SK-N-SH treated with all-trans-retinoic acid at 6 μM for 48 hours (cell line): ENCODE data around the gene PLD1.

Experiments used
- ATAC-seq: fragments of 200-7000 bp; cut with Tn5 transposase; 3 replicates; pipeline ENCODE4 v1.9.1; 2020; ENCODE audit warnings: mild to moderate bottlenecking, moderate library complexity
- ARNTL ChIP-seq: fragments of 450-650 bp; formaldehyde crosslinking; IDR thresholded peaks from 2 replicates; pipeline ENCODE4 v1.5.0; 2020; ENCODE audit warnings: low read depth, mild to moderate bottlenecking, moderate library complexity, borderline replicate concordance
- BACH2 ChIP-seq: fragments of 250-450 bp; sonication (Bioruptor Pico); IDR thresholded peaks from 2 replicates; pipeline ENCODE4 v1.9.0; 2021; ENCODE audit warnings: mild to moderate bottlenecking, borderline replicate concordance
- CREB5 ChIP-seq: fragments of 250-450 bp; sonication (Bioruptor Pico); IDR thresholded peaks from 2 replicates; pipeline ENCODE4 v1.5.1; 2020; ENCODE audit warnings: low read depth, mild to moderate bottlenecking, moderate library complexity
- CSDC2 ChIP-seq: fragments of 250-450 bp; sonication (Bioruptor Pico); IDR thresholded peaks from 2 replicates; pipeline ENCODE4 v1.5.0; 2020; ENCODE audit warnings: mild to moderate bottlenecking, moderate library complexity
- CSRNP3 ChIP-seq: fragments of 250-450 bp; sonication (Bioruptor Pico); IDR thresholded peaks from 2 replicates; pipeline ENCODE4 v1.5.1; 2021; ENCODE audit warnings: mild to moderate bottlenecking, moderate library complexity
- ESRRG ChIP-seq: fragments of 250-450 bp; sonication (Bioruptor Pico); IDR thresholded peaks from 2 replicates; pipeline ENCODE4 v1.6.1; 2021; ENCODE audit warnings: mild to moderate bottlenecking
- ISL1 ChIP-seq: fragments of 250-450 bp; sonication (Bioruptor Pico); IDR thresholded peaks from 2 replicates; pipeline ENCODE4 v2.1.2; 2022; ENCODE audit warnings: mild to moderate bottlenecking, moderate library complexity
- OSR1 ChIP-seq: fragments of 250-450 bp; sonication (Bioruptor Pico); IDR thresholded peaks from 2 replicates; pipeline ENCODE4 v1.8.0; 2022; ENCODE audit warnings: moderate library complexity, mild to moderate bottlenecking, inconsistent platforms
- PATZ1 ChIP-seq: fragments of 250-450 bp; sonication (Bioruptor Pico); IDR thresholded peaks from 2 replicates; pipeline ENCODE4 v1.8.0; 2020; ENCODE audit warnings: mild to moderate bottlenecking, moderate library complexity, borderline replicate concordance
- POU6F1 ChIP-seq: fragments of 250-450 bp; sonication (Bioruptor Pico); IDR thresholded peaks from 2 replicates; pipeline ENCODE4 v1.8.0; 2021; ENCODE audit warnings: low read depth, mild to moderate bottlenecking, moderate library complexity, borderline replicate concordance
- PPARA ChIP-seq: fragments of 250-450 bp; sonication (Bioruptor Pico); IDR thresholded peaks from 2 replicates; pipeline ENCODE4 v1.5.0; 2020; ENCODE audit warnings: mild to moderate bottlenecking, borderline replicate concordance
- RARB ChIP-seq: fragments of 250-450 bp; sonication (Bioruptor Pico); IDR thresholded peaks from 2 replicates; pipeline ENCODE4 v1.8.0; 2021; ENCODE audit warnings: mild to moderate bottlenecking, moderate library complexity
- SNAI2 ChIP-seq: fragments of 250-450 bp; sonication (Bioruptor Pico); IDR thresholded peaks from 2 replicates; pipeline ENCODE4 v1.5.0; 2020; ENCODE audit warnings: mild to moderate bottlenecking, moderate library complexity
- TCF4 ChIP-seq: fragments of 250-450 bp; sonication (Bioruptor Pico); IDR thresholded peaks from 2 replicates; pipeline ENCODE4 v1.8.0; 2021; ENCODE audit warnings: mild to moderate bottlenecking, moderate library complexity, borderline replicate concordance
- TOX ChIP-seq: fragments of 250-450 bp; sonication (Bioruptor Pico); IDR thresholded peaks from 2 replicates; pipeline ENCODE4 v1.8.0; 2021; ENCODE audit warnings: mild to moderate bottlenecking, moderate library complexity, borderline replicate concordance
- ZC3H10 ChIP-seq: fragments of 250-450 bp; sonication (Bioruptor Pico); IDR thresholded peaks from 2 replicates; pipeline ENCODE4 v1.5.1; 2021; ENCODE audit warnings: mild to moderate bottlenecking, moderate library complexity
- ZFP3 ChIP-seq: fragments of 250-450 bp; sonication (Bioruptor Pico); IDR thresholded peaks from 2 replicates; pipeline ENCODE4 v1.5.0; 2020; ENCODE audit warnings: mild to moderate bottlenecking, moderate library complexity
- ZFP30 ChIP-seq: fragments of 450-650 bp; formaldehyde crosslinking; IDR thresholded peaks from 2 replicates; pipeline ENCODE4 v1.5.0; 2022; ENCODE audit warnings: mild to moderate bottlenecking, moderate library complexity
- ZNF565 ChIP-seq: fragments of 450-650 bp; formaldehyde crosslinking; conservative IDR thresholded peaks from 2 replicates; pipeline ENCODE4 v1.5.0; 2020; ENCODE audit warnings: low read depth, mild to moderate bottlenecking, moderate library complexity
- ZNF70 ChIP-seq: fragments of 450-650 bp; formaldehyde crosslinking; IDR thresholded peaks from 2 replicates; pipeline ENCODE4 v1.5.0; 2020; ENCODE audit warnings: mild to moderate bottlenecking, moderate library complexity
- ZNF8 ChIP-seq: fragments of 450-650 bp; formaldehyde crosslinking; IDR thresholded peaks from 2 replicates; pipeline ENCODE4 v1.5.0; 2020; ENCODE audit warnings: mild to moderate bottlenecking, moderate library complexity
- TF ChIP-seq, protein P1 (sequence below): fragments of 250-450 bp; sonication (Bioruptor Pico); IDR thresholded peaks from 2 replicates; pipeline ENCODE4 v1.5.0; 2020; ENCODE audit warnings: mild to moderate bottlenecking, moderate library complexity

Gene PLD1

GRCh38 chr3:171788546-171789351 lies 21.5 kb downstream of the PLD1 start:
- TF ChIP-seq ZNF70 (CRISPR knock-in tag) (no peak), TOX (peak; percentile 90; the same call in 1 of the 2 replicates), ZC3H10 (CRISPR knock-in tag) (peak; percentile 86; the same call in 1 of the 2 replicates), CREB5 (no peak), RARB (CRISPR knock-in tag) (0 out of 2 replicates have a peak, but pooled peaks have one; percentile 63), ZFP30 (CRISPR knock-in tag) (no peak)
- ATAC-seq, result peak; percentile 81

- no peak for TF ChIP-seq ZNF8
- no peak for TF ChIP-seq TCF4
- TF ChIP-seq POU6F1, result no peak
- no peak for TF ChIP-seq ISL1 (CRISPR knock-in tag)
- TF ChIP-seq SNAI2 (CRISPR knock-in tag), result no peak
- no peak for TF ChIP-seq TOX
- no peak for TF ChIP-seq BACH2 (CRISPR knock-in tag)
- TF ChIP-seq PPARA (CRISPR knock-in tag), result no peak
- no peak for TF ChIP-seq PATZ1 (CRISPR knock-in tag)
- no peak for TF ChIP-seq RARB (CRISPR knock-in tag)
- TF ChIP-seq CSRNP3 (CRISPR knock-in tag), result no peak
- no peak for TF ChIP-seq CSDC2 (CRISPR knock-in tag)
- TF ChIP-seq ZNF565 (CRISPR knock-in tag), result no peak
- TF ChIP-seq, protein P1, sequence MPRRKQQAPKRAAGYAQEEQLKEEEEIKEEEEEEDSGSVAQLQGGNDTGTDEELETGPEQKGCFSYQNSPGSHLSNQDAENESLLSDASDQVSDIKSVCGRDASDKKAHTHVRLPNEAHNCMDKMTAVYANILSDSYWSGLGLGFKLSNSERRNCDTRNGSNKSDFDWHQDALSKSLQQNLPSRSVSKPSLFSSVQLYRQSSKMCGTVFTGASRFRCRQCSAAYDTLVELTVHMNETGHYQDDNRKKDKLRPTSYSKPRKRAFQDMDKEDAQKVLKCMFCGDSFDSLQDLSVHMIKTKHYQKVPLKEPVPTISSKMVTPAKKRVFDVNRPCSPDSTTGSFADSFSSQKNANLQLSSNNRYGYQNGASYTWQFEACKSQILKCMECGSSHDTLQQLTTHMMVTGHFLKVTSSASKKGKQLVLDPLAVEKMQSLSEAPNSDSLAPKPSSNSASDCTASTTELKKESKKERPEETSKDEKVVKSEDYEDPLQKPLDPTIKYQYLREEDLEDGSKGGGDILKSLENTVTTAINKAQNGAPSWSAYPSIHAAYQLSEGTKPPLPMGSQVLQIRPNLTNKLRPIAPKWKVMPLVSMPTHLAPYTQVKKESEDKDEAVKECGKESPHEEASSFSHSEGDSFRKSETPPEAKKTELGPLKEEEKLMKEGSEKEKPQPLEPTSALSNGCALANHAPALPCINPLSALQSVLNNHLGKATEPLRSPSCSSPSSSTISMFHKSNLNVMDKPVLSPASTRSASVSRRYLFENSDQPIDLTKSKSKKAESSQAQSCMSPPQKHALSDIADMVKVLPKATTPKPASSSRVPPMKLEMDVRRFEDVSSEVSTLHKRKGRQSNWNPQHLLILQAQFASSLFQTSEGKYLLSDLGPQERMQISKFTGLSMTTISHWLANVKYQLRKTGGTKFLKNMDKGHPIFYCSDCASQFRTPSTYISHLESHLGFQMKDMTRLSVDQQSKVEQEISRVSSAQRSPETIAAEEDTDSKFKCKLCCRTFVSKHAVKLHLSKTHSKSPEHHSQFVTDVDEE (CRISPR knock-in tag), result no peak
- TF ChIP-seq ZFP3, result no peak
- TF ChIP-seq OSR1 (CRISPR knock-in tag), result no peak
- no peak for TF ChIP-seq ARNTL (CRISPR knock-in tag)
- no peak for TF ChIP-seq ESRRG (CRISPR knock-in tag)
- no peak for TF ChIP-seq ZFP30 (CRISPR knock-in tag)
- TF ChIP-seq ZC3H10 (CRISPR knock-in tag), result no peak
- ATAC-seq, result no peak
Observed at GRCh38 chr3:171786997-171787396, 23.3 kb downstream of the PLD1 start.

DNA sequence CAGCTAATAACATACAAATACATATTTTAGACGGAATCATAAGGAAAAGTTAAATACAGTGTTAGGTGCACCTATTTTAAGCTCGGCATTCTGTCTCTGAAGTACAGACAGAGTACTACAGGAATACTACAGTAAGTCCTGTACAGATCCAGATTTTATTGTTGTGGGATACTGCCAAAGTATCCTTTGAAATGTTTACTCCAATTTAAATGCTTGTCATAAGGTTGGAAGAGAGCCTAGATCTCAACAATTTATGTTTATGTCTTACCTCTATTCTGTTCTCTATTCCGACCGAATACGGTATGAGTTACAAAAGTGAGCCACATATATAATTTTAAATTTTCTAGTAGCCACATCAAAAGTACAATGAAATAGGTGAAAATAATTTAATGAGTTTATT lies 25.3 kb downstream of the PLD1 start:
- ATAC-seq, result no peak
- TF ChIP-seq POU6F1, result no peak
- no peak for TF ChIP-seq OSR1 (CRISPR knock-in tag)
- TF ChIP-seq TOX, result no peak
- TF ChIP-seq PPARA (CRISPR knock-in tag), result no peak
- TF ChIP-seq ARNTL (CRISPR knock-in tag), result no peak
- no peak for TF ChIP-seq ZNF565 (CRISPR knock-in tag)
- TF ChIP-seq CSDC2 (CRISPR knock-in tag), result no peak
- no peak for TF ChIP-seq ZNF8
- TF ChIP-seq SNAI2 (CRISPR knock-in tag), result no peak
